Activated CD4-positive, alpha-beta memory T cell treated with anti-CD3 and anti-CD28 coated beads for 36 hours (primary cell): Measurements from ENCODE around the gene HAUS5. TPM values are rescaled to one million over a fixed set of nuclear protein-coding genes. Genes with fewer than 3 reads are reported as not detected.

Source experiments
- total RNA-seq, 2 experiments: library from RNA; stranded (reverse); gene quantifications; one replicate each; pipeline ENCODE4 v1.2.3, GENCODE V29; 2021

The HAUS5 gene
- total RNA-seq, 2 experiments from 2014 or later, result 36.6 to 43.1 TPM

Other genes starting within 250 kb of the HAUS5 start
- gene GPR42, start 241.7 kb upstream of the HAUS5 start, total RNA-seq, result under 1 TPM in 1 of 2 experiments, not detected in 1; 0.17 TPM
- gene FFAR2, start 164.5 kb upstream of the HAUS5 start, total RNA-seq, result not detected
- gene KRTDAP, start 122.3 kb upstream of the HAUS5 start, total RNA-seq, result not detected
- 1 to 10 TPM; 2.1 to 2.4 TPM for gene DMKN, start 99.1 kb upstream of the HAUS5 start, total RNA-seq
- under 1 TPM in 1 of 2 experiments, not detected in 1; 0.10 TPM for gene SBSN, start 84.4 kb upstream of the HAUS5 start, total RNA-seq
- gene GAPDHS, start 79.3 kb upstream of the HAUS5 start, total RNA-seq, result not detected
- gene TMEM147, start 67.1 kb upstream of the HAUS5 start, total RNA-seq, result 10 to 100 TPM; 73.5 to 81.9 TPM
- not detected for gene ATP4A, start 49.1 kb upstream of the HAUS5 start, total RNA-seq
- gene PMIS2, start 26.6 kb upstream of the HAUS5 start, total RNA-seq, result not detected
- 10 to 100 TPM; 86.4 to 88.0 TPM for gene RBM42, start 16.3 kb downstream of the HAUS5 start, total RNA-seq
- under 1 TPM; 0.70 to 0.83 TPM for gene ETV2, start 29.0 kb downstream of the HAUS5 start, total RNA-seq
- gene COX6B1, start 35.6 kb downstream of the HAUS5 start, total RNA-seq, result 100 to 1,000 TPM; 444 to 453 TPM
- 1 to 10 TPM in 1 of 2 experiments, under 1 TPM in 1; 0.90 to 1.0 TPM for gene UPK1A, start 53.8 kb downstream of the HAUS5 start, total RNA-seq
- gene ZBTB32, start 91.8 kb downstream of the HAUS5 start, total RNA-seq, result 100 to 1,000 TPM; 226 to 228 TPM
- gene KMT2B, start 105.3 kb downstream of the HAUS5 start, total RNA-seq, result 10 to 100 TPM; 47.0 to 54.2 TPM
- 10 to 100 TPM; 90.1 to 92.8 TPM for gene IGFLR1, start 129.7 kb downstream of the HAUS5 start, total RNA-seq
- gene U2AF1L4, start 132.7 kb downstream of the HAUS5 start, total RNA-seq, result 10 to 100 TPM; 34.6 to 37.8 TPM
- 10 to 100 TPM; 46.7 to 47.9 TPM for gene PSENEN, start 132.9 kb downstream of the HAUS5 start, total RNA-seq
- 1 to 10 TPM; 7.5 TPM for gene LIN37, start 135.8 kb downstream of the HAUS5 start, total RNA-seq
- gene HSPB6, start 144.3 kb downstream of the HAUS5 start, total RNA-seq, result under 1 TPM; 0.36 to 0.53 TPM
- 10 to 100 TPM; 38.4 to 40.0 TPM for gene PROSER3, start 145.4 kb downstream of the HAUS5 start, total RNA-seq
- 10 to 100 TPM; 35.0 to 39.3 TPM for gene ARHGAP33, start 162.8 kb downstream of the HAUS5 start, total RNA-seq
- gene PRODH2, start 200.1 kb downstream of the HAUS5 start, total RNA-seq, result not detected
- not detected for gene NPHS1, start 239.8 kb downstream of the HAUS5 start, total RNA-seq
- gene KIRREL2, start 244.2 kb downstream of the HAUS5 start, total RNA-seq, result under 1 TPM; 0.78 to 0.92 TPM